ENCODE results near the gene DAD1. TPM values are rescaled to one million over a fixed set of nuclear protein-coding genes. Genes with fewer than 3 reads are reported as not detected.

The DAD1 gene
- total RNA-seq, 2 experiments from 2014 or later, result 117 to 154 TPM

DNA sequence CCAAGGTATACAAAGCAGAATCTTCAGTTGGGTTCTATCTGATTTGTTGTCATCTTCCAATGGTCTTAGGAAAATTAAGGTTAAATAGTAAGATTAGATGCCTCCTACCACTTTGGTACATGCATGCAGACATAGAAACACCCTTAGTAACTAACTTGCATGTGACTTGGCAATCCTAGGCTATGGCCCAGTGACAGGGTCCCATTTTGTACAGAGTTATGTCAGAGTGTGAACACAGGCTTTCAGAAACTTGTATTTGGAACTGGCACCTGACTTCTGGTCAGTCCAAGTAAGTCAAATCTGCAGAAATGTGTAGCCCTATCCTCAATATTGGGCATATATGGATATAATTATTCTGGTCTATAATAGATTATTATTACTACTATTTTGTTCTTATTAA lies 53.1 kb downstream of the DAD1 start:
- POLR2A ChIA-PET, result interaction anchor here (0.9 to 1.2 kb wide), 3 partner anchors 11 to 21 kb away, joined by 3 to 4 read pairs (median 3); no protein-coding TSS in a partner anchor
- H3K4me2 ChIP-seq (ENCODE audit: low read length), result 0 out of 2 replicates have a peak overlapping the region, but pooled peaks have one; percentile 5
- peaks cover 40% of the 10 kb centered on the region for H3K36me3 ChIP-seq (ENCODE audit: insufficient read depth, low read length)
- intact Hi-C loops (cut with micrococcal nuclease; ENCODE audit: unreplicated experiment), result no loop called here
- BruUV-seq (replicated peaks), result no TSS peak
- no peaks in the 10 kb centered on the region for H3K9me2 ChIP-seq (ENCODE audit: insufficient read depth, low read length)
- DNase-seq (ENCODE audit: low spot score), result no peak
- TF ChIP-seq, protein P1, sequence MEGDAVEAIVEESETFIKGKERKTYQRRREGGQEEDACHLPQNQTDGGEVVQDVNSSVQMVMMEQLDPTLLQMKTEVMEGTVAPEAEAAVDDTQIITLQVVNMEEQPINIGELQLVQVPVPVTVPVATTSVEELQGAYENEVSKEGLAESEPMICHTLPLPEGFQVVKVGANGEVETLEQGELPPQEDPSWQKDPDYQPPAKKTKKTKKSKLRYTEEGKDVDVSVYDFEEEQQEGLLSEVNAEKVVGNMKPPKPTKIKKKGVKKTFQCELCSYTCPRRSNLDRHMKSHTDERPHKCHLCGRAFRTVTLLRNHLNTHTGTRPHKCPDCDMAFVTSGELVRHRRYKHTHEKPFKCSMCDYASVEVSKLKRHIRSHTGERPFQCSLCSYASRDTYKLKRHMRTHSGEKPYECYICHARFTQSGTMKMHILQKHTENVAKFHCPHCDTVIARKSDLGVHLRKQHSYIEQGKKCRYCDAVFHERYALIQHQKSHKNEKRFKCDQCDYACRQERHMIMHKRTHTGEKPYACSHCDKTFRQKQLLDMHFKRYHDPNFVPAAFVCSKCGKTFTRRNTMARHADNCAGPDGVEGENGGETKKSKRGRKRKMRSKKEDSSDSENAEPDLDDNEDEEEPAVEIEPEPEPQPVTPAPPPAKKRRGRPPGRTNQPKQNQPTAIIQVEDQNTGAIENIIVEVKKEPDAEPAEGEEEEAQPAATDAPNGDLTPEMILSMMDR (conservative IDR thresholded peaks at IDR 0.05; ENCODE audit: low read length), result no peak
- no peak for TF ChIP-seq EZH2phosphoT487 (IDR thresholded peaks at IDR 0.05; ENCODE audit: borderline replicate concordance, low read depth, low read length)
- no peaks in the 10 kb centered on the region for H4K20me1 ChIP-seq (ENCODE audit: insufficient read depth, low read length)
- peaks cover 90% of the 10 kb centered on the region for H3K4me1 ChIP-seq (ENCODE audit: insufficient read depth, low read length, poor library complexity, severe bottlenecking)
- H3K27ac ChIP-seq (ENCODE audit: low read depth, low read length, poor library complexity, severe bottlenecking), result no peak overlapping the region
- no peak overlapping the region for H3K4me3 ChIP-seq (ENCODE audit: low read depth, low read length, poor library complexity, severe bottlenecking)
- peaks cover 36% of the 10 kb centered on the region; the same call in 1 of the 2 replicates for H3K79me2 ChIP-seq (ENCODE audit: insufficient read depth, low read depth, low read length)
- CTCF ChIA-PET (ENCODE audit: unreplicated experiment), result no interaction called here
- no peaks in the 10 kb centered on the region for H3K9me3 ChIP-seq (ENCODE audit: low read length)
- H2AFZ ChIP-seq (ENCODE audit: low read length), result no peak overlapping the region

DNA sequence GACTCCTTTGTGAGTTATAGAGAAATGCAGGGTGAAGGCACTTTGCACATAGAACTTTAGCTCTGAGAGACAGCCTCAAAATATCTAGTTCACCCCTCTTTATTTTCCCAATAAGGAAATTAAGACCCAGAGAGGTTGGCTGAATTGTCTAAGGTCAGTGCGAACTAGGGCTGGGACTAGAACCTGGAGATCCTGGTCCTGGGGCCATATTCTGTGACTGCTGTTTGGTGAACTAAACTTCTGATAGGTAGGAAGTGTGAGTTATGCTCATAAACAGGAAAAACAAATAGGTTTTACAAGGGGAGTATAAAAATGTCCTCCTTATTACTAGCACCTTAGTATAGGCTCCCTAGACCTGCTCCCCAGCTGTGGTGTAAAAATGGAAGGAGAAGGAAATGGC lies 53.9 kb downstream of the DAD1 start:
- peak overlapping the region; percentile 10 for H3K4me3 ChIP-seq (ENCODE audit: low read depth, low read length, poor library complexity, severe bottlenecking)
- POLR2A ChIA-PET, result interaction anchor here (0.7 to 5.9 kb wide), 6 partner anchors 13 to 89 kb away, joined by 3 to 101 read pairs (median 4); no protein-coding TSS in a partner anchor
- CTCF ChIA-PET (ENCODE audit: unreplicated experiment), result no interaction called here
- peaks cover 96% of the 10 kb centered on the region for H3K4me1 ChIP-seq (ENCODE audit: insufficient read depth, low read length, poor library complexity, severe bottlenecking)
- peaks cover 37% of the 10 kb centered on the region for H3K36me3 ChIP-seq (ENCODE audit: insufficient read depth, low read length)
- intact Hi-C loops (cut with micrococcal nuclease; ENCODE audit: unreplicated experiment), result no loop called here
- H3K9me2 ChIP-seq (ENCODE audit: insufficient read depth, low read length), result no peaks in the 10 kb centered on the region
- BruUV-seq (replicated peaks), result no TSS peak
- DNase-seq (ENCODE audit: low spot score), result no peak
- H2AFZ ChIP-seq (ENCODE audit: low read length), result no peak overlapping the region
- H3K9me3 ChIP-seq (ENCODE audit: low read length), result no peaks in the 10 kb centered on the region
- peak overlapping the region; percentile 6 for H3K27ac ChIP-seq (ENCODE audit: low read depth, low read length, poor library complexity, severe bottlenecking)
- no peaks in the 10 kb centered on the region for H4K20me1 ChIP-seq (ENCODE audit: insufficient read depth, low read length)
- peaks cover 36% of the 10 kb centered on the region; the same call in 1 of the 2 replicates for H3K79me2 ChIP-seq (ENCODE audit: insufficient read depth, low read depth, low read length)
- no peak for TF ChIP-seq EZH2phosphoT487 (IDR thresholded peaks at IDR 0.05; ENCODE audit: borderline replicate concordance, low read depth, low read length)
- TF ChIP-seq, protein P1 (conservative IDR thresholded peaks at IDR 0.05; ENCODE audit: low read length), result no peak
- peak overlapping the region; percentile 53 for H3K4me2 ChIP-seq (ENCODE audit: low read length)

DNA sequence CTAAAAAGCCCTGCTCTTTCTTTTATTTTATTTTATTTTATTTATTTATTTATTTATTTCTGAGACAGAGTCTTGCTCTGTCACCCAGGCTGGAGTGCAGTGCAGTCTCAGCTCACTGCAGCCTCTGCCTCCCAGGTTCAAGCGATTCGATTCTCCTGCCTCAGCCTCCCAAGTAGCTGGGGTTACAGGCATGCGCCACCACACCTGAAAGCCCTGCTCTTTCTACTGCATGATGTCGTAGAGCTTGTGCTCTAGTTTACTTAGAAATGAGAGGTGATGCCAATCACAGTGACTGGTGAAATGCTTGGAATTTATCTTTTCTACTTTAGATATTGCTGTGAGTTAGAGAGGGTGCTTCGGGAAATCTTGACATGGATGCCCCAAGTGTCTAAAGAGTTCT lies 54.5 kb downstream of the DAD1 start:
- Histone ChIP-seq H3K36me3 (ENCODE audit: insufficient read depth, low read length) (peaks cover 37% of the 10 kb centered on the region), H3K9me3 (ENCODE audit: low read length) (no peaks in the 10 kb centered on the region), H3K9me2 (ENCODE audit: insufficient read depth, low read length) (no peaks in the 10 kb centered on the region), H2AFZ (ENCODE audit: low read length) (no peak overlapping the region), H3K4me1 (ENCODE audit: insufficient read depth, low read length, poor library complexity, severe bottlenecking) (peaks cover 96% of the 10 kb centered on the region), H3K27ac (ENCODE audit: low read depth, low read length, poor library complexity, severe bottlenecking) (peak overlapping the region; percentile 6), H4K20me1 (ENCODE audit: insufficient read depth, low read length) (no peaks in the 10 kb centered on the region), H3K4me2 (ENCODE audit: low read length) (peak overlapping the region; percentile 53), H3K79me2 (ENCODE audit: insufficient read depth, low read depth, low read length) (peaks cover 36% of the 10 kb centered on the region; the same call in 1 of the 2 replicates), H3K4me3 (ENCODE audit: low read depth, low read length, poor library complexity, severe bottlenecking) (no peak overlapping the region)
- ChIA-PET CTCF (ENCODE audit: unreplicated experiment) (no interaction called here), POLR2A (interaction anchor here (0.6 to 5.9 kb wide), 9 partner anchors 14 to 88 kb away, joined by 3 to 101 read pairs (median 4); no protein-coding TSS in a partner anchor)
- no TSS peak for BruUV-seq (replicated peaks)
- intact Hi-C loops (cut with micrococcal nuclease; ENCODE audit: unreplicated experiment), result no loop called here
- no peak for DNase-seq (ENCODE audit: low spot score)
- no peak for TF ChIP-seq EZH2phosphoT487 (IDR thresholded peaks at IDR 0.05; ENCODE audit: borderline replicate concordance, low read depth, low read length)
- TF ChIP-seq, protein P1 (conservative IDR thresholded peaks at IDR 0.05; ENCODE audit: low read length), result no peak

Data from OCI-LY7 (cell line).